T1000 (cell line): ENCODE results near the gene FOXD3.

Source experiments
- DNase-seq: peaks from one replicate; lab custom pipeline; 2025; ENCODE audit warnings: mixed read lengths; lab: John Stamatoyannopoulos, UW

The FOXD3 gene

DNA sequence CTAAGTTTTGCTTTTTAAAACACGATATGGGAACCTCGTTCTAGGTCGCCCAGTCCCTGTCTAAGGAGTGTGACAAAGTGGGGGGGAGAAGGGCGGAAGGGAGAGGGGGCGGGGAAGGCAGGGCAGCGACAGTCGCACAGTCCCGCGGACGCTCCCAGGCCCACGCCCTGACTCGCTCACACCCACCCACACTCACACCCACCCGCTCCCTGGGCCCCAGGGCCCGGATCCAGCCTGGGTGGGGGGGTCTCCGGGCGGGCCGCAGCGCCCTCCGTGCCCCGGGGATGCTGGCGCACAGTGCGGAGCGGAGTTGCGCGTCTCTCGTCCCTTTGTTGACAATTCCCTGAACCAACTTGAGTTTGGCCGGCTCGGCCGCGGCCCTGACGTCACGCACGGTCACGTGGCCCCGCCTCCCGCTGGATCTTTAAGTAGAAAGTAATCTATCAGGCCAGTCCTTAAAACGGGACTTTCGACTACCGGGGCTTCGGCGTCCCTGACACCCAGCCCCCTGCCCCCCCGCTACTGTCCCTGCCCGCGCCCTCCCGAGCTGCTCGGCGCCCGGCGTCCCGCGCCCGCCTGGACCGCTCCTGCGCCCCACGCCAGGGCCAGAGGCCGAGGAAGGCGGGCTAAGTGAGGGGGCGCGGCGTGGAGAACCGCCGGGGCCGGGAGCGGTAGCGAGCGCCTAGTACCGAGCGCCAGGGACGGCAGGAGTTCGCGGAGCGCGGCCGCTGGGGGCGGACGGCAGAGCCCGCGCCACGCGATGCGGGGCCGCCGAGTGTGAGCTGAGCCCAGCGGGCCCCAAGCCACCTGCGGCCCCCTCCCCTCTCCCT lies at the start of gene FOXD3:
Gene FOXD3 (plus strand): TSS at position 454 of the 830 bp plus-strand sequence. CDS start 492 bp downstream, outside the sequence.
- peak; percentile 66 for DNase-seq

DNA sequence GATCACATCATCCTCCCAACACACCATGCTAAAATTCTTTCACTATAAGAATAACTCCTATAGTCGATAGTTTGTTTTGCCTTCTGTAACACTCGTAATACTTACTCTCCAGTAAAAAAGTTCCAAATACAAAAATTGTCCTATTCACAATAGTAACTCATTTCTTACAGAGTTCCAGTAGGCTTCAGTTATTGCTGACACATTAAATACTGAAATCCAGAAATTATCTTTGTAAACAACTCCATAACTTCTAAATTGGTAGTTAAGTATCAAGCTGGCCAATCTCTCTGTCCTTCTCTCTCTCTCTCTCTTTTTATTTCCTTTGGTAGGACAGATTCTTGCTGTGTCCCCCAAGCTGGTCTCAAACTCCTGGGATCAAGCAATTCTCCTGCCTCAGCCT lies 49.6 kb upstream of the FOXD3 start:
- no peak for DNase-seq

DNA sequence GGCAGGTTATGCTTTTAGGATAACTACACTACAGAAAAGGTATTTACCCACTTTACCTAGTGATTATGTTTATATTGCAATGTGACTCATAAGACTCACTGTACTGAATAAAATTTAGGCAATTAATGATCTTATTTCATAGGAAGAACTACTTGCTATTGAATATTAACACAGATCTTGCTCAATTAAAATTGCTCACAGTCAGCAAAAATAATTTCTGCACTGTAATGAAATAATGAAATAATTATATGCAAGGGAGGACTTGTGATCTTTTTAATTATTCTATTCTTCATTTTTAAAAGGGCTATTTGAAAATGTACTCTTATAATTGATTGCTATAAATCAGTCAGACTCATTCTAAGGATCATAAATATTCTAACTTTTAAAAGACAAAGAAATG lies 48.0 kb upstream of the FOXD3 start:
- no peak for DNase-seq

DNA sequence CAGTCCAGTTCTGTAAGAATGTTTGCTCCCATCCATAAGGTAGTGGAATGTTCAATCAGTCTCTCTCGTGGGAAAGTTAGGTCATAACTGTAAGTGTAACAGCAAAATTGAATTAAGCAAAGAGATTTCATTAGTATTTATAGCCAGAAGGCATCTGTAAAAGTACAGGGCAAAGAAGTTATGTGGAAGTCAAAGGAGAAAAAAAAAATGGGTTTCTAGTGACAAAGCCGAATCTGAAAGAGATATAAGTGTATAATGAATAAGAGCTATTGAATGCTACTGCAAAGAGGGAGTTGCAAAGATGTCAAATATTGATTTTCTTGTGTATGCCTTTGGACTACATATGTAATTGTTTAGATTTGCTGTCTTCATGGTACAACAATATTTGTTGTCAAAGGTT lies 47.4 kb upstream of the FOXD3 start:
- no peak for DNase-seq

DNA sequence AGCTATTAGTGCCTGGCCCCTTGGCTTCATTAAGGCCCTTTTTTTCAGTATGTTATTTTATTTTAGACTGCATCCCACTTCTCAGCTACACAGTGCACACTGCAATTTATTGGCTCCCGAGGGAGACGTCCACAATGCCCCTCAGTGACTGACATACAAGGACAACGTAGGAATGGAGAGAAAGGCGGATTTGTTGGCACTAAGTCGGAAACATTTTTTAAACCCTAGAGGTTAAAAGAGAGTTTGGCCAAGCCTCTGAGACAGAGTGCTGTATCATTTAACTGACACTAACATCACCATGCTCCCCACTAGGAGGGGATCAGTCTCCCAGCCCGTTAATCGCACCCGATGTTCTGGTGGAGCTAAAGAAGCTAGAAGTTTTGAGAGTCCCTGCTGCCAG lies 45.7 kb upstream of the FOXD3 start:
- no peak for DNase-seq

DNA sequence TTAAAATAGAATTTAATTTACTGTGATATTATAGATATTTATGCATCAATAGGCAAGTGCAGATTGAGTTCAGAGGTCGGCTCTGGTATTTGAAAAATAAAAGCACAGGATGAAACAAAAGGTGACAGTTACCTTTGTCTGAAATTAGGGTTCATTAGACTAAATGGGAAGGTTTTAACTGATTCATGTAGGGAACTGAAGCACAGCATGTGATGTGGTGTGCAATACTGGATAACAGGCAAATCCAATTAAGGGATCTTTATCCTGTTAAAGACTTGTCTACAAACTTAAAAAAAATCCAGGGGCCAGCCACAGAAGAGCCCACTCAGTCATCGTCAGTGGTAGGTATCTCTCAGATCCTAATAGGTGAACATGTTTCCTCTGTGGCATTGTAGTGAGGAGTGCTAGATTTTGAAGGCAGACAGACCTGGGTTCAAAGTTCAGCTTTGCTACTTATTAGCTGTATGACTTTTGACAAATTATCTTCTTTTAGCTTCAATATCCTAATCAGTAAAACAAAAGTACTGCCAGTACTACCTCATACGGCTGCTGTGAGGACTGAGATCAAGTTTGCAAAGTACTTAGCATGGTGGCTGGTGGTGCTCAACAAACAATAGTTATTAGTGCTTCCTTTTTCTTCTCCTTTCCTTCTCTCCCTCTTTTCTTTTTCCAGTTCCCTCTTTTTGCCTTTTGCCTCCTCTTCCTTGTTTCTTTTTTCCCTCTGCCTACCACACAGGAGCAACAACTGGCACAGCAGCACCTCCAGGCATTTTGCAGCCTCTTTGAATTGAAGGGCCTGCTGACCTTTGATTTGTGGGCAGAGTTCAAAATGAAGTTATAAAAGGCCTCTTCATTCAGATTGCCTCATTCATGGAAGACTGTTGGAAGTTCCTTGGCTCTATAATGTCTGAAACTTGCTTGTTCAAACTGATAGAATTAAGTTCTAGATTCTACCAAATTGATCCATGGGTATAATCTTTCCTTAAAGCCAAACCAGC lies 44.9 kb upstream of the FOXD3 start:
- DNase-seq: no peak

DNA sequence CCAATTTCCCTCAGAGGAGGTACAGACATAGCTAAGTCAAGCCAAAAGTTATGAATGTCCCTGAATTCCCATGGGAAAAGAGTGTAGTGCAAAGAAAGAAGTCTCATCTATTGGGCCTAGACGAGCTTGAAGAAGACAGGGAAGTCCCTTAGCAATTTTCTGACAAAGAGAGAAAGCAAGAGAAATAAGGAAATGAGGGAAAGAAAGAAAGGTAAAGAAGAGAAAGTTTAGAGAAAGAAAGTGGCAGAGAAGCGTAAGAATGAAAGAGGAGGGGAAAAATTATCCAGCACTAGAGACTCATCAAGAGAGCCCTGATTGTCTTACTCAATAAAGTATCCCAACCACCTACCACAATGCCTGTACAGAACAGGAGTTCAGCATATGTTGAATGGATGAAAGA lies 40.6 kb upstream of the FOXD3 start:
- no peak for DNase-seq

DNA sequence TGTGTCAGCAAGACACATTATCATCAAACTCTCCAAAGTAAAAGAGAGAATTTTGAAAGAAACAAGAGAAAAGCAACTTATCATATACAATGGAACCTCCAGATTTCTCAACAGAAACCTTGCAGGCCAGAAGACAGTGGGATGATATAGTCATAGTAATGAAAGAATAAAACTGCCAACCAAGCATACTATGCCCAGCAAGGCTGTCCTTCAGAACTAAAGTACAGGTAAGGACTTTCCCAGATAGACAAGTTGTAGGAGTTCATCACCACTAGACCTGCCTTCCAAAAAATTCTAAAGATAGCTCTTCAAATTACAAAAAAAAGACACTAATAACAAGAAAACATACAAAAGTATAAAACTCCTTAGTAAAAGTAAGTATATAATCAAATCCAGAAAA lies 33.2 kb upstream of the FOXD3 start:
- DNase-seq: no peak

DNA sequence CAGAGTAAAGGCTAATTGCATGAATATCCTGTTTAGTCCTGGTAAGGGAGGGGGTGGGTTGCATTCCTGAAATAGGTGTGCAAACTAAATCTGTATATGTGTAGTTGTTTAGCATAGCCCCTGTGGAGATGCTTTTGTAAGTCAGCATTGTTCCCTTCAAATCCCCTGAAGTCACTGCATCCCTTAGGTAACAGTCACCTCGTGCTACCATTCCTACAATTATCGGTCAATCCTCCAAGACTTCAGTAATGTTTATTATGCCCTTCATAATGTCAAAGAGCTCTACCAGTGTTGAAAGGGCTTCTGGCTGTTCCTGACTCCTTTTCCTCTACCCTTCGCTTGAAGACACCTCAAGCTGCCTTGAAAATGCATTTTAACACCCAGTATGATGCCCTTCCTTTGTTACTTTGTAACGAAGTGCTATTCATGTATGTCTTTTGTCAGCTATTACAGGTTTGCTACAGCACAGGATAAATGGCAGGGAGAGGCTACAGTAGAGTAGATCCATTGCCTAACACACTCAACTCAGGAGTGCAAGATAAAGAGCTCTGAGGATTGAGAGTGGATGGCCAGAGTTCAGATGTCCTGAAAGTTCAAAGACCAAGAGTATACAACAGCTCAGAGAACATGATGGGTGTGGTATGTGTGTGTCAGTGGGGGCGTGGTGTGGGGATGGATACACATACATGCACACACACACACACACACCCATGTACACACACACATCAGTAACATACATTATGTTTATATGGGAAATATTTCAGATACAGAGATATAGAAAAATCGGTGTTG lies 27.4 kb upstream of the FOXD3 start:
- no peak for DNase-seq

DNA sequence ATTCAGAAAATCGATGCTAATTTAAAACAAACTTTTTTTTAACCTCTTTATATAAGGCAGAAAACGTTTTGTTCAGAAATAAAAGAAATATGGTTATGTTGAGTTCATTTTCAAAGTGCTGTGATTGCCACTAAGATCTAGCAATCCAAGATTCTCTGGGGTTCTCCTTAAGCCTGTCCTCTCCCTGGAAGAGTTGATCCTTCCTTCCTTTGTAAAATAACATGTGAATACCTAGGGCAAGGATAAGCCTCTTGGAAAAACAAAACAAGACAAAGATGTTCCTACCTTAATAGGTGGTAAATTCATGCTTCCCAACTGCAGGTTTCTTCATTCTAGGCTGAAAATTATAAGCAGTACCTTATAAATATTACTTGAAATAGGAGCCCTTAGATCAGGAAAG lies 18.0 kb upstream of the FOXD3 start:
- no peak for DNase-seq

DNA sequence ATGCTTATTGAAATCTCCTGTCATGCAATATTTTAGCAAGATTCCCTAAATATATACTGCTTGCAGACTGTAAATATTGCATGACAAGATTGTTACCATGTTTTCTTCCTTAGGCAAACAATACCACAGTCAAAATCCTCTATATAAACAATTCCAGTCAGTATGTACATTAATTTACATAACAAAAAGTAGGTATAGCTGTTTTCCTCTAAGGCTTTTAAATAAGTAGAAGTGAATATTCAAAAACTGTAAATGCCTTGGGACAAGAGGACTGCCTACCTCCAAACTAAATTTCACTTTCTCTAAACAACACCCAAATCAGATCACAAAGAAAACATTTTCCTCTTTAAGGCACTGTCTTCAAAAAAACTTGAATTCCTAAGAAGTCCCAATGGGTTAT lies 17.3 kb upstream of the FOXD3 start:
- no peak for DNase-seq

DNA sequence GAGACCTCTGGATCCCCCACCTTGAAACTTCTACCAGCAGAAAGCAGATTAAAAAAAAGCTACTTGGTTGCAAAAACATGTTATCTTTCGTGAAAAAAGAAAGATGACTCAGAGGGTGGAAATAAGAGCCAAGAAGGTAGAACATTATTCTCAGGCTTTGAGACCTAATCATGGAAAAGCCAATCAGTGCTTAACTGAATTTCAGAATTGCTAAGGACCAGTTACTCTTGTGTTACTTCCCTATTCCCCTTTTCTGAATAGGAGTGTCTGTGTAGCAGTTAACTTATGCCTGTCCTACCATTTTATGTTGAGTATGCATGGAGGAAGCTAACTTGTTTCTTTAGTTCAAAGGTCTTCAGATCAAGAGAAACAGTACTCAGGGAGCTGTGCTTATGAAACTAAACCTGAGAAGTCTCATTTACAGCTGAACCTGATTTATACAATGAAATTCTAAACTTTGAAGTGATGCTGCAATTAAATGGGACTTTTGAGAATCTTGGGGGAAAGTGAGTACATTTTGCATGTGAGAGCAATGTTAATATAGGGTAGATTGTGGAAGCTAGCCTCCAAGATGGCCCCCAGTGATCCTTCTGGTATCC lies 15.1 kb upstream of the FOXD3 start:
- DNase-seq: no peak

DNA sequence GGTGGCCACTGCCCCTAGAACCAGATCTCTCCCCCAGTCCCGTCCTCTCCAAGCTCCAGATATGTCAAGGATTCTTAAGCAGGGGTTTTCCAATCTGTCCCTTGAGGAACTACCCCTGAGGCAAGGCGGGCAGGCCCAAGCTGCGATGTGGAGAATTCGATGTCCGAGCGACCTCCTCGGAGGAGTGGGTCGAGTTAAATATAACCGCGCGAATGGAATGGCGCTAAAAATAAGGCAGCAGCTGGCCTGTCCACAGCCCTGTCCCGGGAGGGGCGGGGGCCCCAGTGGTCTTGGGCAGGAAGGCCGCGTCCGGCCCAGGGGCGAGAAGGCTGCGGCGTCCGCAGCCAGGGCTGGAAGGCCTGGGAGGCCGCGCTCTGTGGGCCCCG lies 5.8 kb upstream of the FOXD3 start:
- no peak for DNase-seq

DNA sequence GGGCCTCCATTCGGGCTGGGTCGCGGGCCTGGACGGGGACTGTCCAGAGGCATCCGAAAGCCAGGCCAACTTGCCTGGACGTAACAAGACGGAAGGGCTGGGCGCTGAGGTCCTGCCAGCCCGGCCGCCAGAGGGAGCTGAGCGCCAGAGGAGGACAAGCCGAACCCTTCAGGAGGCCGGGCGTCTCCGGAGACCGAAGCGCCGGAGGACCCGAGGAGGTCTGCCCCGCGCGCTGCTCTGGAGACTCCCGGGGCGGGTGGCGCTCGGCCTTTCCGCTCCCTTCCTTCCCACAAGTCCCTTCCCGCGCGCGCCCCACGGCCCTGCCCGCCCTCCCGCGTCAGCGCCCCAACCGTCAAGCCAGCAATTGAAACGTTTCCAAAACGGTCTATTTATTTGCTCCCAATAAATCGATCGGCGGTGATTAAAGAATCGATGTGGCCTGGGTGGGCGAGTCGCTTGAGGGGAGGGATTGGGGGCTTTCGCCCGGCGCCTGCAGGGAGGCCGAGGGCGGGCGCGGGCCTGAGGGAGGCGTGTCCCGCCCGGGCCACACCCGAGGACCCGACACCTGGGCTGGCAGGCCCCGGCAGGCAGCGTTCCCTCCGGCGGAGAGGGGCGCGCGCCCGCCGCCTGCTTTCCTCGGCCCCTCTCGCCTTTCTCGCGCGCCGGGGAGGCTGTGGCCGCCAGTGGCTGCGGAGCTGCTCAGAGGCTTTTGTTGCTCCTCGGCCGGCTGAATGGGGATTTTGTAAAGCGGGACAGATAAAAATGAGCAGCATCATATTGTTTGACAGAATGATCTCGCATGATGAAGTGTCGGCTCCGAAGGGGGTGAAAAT lies 5.2 kb upstream of the FOXD3 start:
- peak; percentile 83 for DNase-seq

DNA sequence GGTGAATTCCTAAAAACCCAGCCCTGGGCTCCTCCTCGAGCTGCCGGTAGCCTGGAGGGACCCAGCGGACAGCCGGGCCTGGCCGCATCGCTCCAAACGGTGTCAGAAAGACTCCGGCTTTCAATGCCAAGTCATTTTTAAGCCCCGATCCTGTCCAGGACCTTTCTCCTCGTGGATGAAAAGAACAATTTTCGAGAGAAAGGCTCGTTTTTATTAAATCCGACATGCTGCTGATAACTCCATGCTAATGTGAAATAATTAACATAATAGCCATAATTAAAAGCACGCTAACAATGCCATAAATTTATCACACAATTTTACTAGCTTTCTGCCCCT lies 4.6 kb upstream of the FOXD3 start:
- DNase-seq: no peak

DNA sequence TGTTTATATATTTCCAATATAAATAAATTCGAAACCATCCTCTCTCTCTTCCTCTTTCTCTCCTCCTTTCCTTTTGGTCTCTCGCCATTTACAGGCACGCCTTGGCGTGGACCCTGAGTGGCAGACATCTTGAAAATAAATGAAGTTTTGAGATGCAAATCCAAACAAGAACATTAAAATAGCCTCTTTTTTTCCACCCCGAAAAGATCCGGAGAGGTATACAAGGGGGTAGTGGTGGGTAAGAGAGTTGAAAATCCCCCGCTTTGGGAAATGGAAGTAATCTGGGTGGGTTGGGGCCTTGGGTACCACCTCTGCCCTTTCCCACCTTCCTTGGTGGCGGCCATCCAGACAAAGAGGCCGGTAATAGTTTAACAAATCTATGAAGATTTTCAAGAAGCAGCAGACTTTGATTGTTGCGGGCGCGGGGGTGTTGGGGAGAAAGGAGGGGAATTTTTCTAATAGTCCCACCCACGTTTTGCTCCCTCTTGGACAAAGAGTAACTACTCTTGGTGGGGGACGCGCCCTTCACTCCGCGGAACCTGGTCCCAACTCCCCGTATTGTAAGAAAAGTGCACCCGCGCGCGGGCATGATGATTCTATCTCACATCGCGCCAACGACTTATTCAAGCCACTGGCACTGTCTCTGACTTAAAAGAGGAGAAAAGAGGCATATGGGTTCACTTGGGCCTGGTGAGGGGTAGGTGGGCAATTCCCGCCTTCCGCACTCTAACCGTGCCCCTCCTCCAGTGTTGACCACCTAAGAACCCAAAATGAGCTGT lies 4.0 kb upstream of the FOXD3 start:
- no peak for DNase-seq

DNA sequence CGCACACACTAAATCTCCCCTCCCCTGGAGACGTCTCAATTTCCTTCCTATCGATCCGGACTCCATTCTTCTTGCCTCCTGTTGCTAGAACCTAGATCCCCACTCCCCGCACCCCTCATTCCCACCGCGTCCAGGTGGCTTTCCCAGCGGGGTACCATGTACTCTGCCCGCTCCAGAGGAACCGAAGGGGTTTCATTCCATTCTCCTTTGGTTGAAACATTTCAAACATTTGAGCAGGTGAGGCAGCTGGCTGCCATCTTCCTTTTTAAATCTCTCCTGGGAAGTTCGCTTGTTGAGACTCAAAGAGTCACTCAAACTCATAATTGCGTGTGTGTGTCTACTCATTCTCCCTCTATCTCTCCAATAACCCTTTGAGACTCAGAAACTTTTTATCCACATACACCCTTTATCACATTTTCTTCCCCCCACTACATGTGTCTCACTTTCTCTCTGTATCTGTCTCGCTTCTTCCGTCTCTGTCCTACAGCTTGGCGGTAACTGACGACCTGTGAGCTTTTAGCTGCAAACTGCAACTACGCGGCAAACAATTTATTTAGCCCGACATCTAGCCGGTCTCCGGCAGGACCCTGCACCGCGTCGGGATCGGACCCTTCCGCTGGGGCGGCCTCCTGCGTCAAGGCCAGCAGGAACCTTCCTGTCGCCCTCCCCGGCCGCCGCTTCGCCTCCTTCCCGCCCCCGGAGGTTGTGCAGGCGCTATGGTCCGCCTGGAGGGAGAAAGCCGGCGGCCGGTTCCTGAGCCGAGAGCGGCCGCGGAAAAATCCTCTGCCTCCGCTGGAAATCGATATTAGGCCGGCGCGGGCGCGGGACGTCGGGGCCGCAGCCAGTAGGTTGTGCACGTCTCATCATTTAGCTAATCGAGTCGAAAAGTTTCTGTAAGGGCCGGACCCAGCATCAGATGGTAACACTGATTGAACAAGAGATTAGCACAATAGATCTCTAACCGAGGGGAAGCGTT lies 3.0 kb upstream of the FOXD3 start:
- no peak for DNase-seq

DNA sequence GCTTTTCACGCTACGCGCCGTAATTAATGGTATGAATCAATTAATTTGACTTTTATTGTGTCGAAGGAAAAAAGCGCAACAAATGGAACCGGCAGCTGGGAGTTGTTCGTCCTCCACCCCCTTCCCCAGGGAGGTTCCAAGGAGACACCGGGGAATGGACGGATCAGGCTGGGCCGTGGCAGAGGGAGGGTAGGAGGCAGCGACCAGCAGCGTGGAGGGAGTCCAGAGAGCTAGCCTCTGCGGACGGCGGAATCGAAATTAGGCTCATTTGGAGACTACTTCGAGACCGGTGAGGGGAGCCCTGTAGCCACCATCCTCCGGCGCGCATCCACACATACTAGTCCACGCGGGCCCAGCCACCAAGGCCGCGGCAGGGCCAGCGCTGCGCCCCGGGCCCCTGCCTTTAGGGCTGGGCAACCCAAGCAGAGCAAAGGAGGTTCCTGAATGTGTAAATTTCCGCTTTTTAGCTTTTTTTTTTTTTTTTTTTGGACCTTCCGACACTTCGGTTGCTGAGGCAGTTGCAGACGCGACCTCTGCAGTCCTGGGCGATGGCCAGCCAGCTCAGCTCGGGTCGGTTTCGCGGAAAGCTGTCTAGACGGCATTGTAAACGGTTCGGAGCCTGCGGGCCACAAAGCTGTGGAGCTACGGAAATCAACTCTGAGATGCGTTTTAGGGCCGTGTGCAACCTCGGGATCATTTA lies 2.2 kb upstream of the FOXD3 start:
- no peak for DNase-seq
